SK-N-SH treated with all-trans-retinoic acid at 6 μM for 48 hours (cell line): Measurements from ENCODE around the gene CCDC150.

Experiments used
- ATAC-seq: fragments of 200-7000 bp; cut with Tn5 transposase; 3 replicates; pipeline ENCODE4 v1.9.1; 2020; ENCODE audit warnings: mild to moderate bottlenecking, moderate library complexity
- ARNTL ChIP-seq: fragments of 450-650 bp; formaldehyde crosslinking; IDR thresholded peaks from 2 replicates; pipeline ENCODE4 v1.5.0; 2020; ENCODE audit warnings: low read depth, mild to moderate bottlenecking, moderate library complexity, borderline replicate concordance
- BACH2 ChIP-seq: fragments of 250-450 bp; sonication (Bioruptor Pico); IDR thresholded peaks from 2 replicates; pipeline ENCODE4 v1.9.0; 2021; ENCODE audit warnings: mild to moderate bottlenecking, borderline replicate concordance
- CSDC2 ChIP-seq: fragments of 250-450 bp; sonication (Bioruptor Pico); IDR thresholded peaks from 2 replicates; pipeline ENCODE4 v1.5.0; 2020; ENCODE audit warnings: mild to moderate bottlenecking, moderate library complexity
- ESRRG ChIP-seq: fragments of 250-450 bp; sonication (Bioruptor Pico); IDR thresholded peaks from 2 replicates; pipeline ENCODE4 v1.6.1; 2021; ENCODE audit warnings: mild to moderate bottlenecking
- GLIS3 ChIP-seq: fragments of 250-450 bp; sonication (Bioruptor Pico); IDR thresholded peaks from 2 replicates; pipeline ENCODE4 v1.5.0; 2020; ENCODE audit warnings: mild to moderate bottlenecking, moderate library complexity
- ISL1 ChIP-seq: fragments of 250-450 bp; sonication (Bioruptor Pico); IDR thresholded peaks from 2 replicates; pipeline ENCODE4 v2.1.2; 2022; ENCODE audit warnings: mild to moderate bottlenecking, moderate library complexity
- OSR1 ChIP-seq: fragments of 250-450 bp; sonication (Bioruptor Pico); IDR thresholded peaks from 2 replicates; pipeline ENCODE4 v1.8.0; 2022; ENCODE audit warnings: moderate library complexity, mild to moderate bottlenecking, inconsistent platforms
- PPARA ChIP-seq: fragments of 250-450 bp; sonication (Bioruptor Pico); IDR thresholded peaks from 2 replicates; pipeline ENCODE4 v1.5.0; 2020; ENCODE audit warnings: mild to moderate bottlenecking, borderline replicate concordance
- RARB ChIP-seq: fragments of 250-450 bp; sonication (Bioruptor Pico); IDR thresholded peaks from 2 replicates; pipeline ENCODE4 v1.8.0; 2021; ENCODE audit warnings: mild to moderate bottlenecking, moderate library complexity
- SNAI2 ChIP-seq: fragments of 250-450 bp; sonication (Bioruptor Pico); IDR thresholded peaks from 2 replicates; pipeline ENCODE4 v1.5.0; 2020; ENCODE audit warnings: mild to moderate bottlenecking, moderate library complexity
- TCF4 ChIP-seq: fragments of 250-450 bp; sonication (Bioruptor Pico); IDR thresholded peaks from 2 replicates; pipeline ENCODE4 v1.8.0; 2021; ENCODE audit warnings: mild to moderate bottlenecking, moderate library complexity, borderline replicate concordance
- TOX ChIP-seq: fragments of 250-450 bp; sonication (Bioruptor Pico); IDR thresholded peaks from 2 replicates; pipeline ENCODE4 v1.8.0; 2021; ENCODE audit warnings: mild to moderate bottlenecking, moderate library complexity, borderline replicate concordance
- TSHZ2 ChIP-seq: fragments of 250-450 bp; sonication (Bioruptor Pico); IDR thresholded peaks from 2 replicates; pipeline ENCODE4 v1.5.0; 2020; ENCODE audit warnings: mild to moderate bottlenecking, moderate library complexity
- ZC3H10 ChIP-seq: fragments of 250-450 bp; sonication (Bioruptor Pico); IDR thresholded peaks from 2 replicates; pipeline ENCODE4 v1.5.1; 2021; ENCODE audit warnings: mild to moderate bottlenecking, moderate library complexity
- ZFP3 ChIP-seq: fragments of 250-450 bp; sonication (Bioruptor Pico); IDR thresholded peaks from 2 replicates; pipeline ENCODE4 v1.5.0; 2020; ENCODE audit warnings: mild to moderate bottlenecking, moderate library complexity
- ZFP30 ChIP-seq: fragments of 450-650 bp; formaldehyde crosslinking; IDR thresholded peaks from 2 replicates; pipeline ENCODE4 v1.5.0; 2022; ENCODE audit warnings: mild to moderate bottlenecking, moderate library complexity
- ZNF565 ChIP-seq: fragments of 450-650 bp; formaldehyde crosslinking; conservative IDR thresholded peaks from 2 replicates; pipeline ENCODE4 v1.5.0; 2020; ENCODE audit warnings: low read depth, mild to moderate bottlenecking, moderate library complexity
- ZNF70 ChIP-seq: fragments of 450-650 bp; formaldehyde crosslinking; IDR thresholded peaks from 2 replicates; pipeline ENCODE4 v1.5.0; 2020; ENCODE audit warnings: mild to moderate bottlenecking, moderate library complexity
- ZNF8 ChIP-seq: fragments of 450-650 bp; formaldehyde crosslinking; IDR thresholded peaks from 2 replicates; pipeline ENCODE4 v1.5.0; 2020; ENCODE audit warnings: mild to moderate bottlenecking, moderate library complexity
- TF ChIP-seq, protein P1 (sequence below): fragments of 250-450 bp; sonication (Bioruptor Pico); IDR thresholded peaks from 2 replicates; pipeline ENCODE4 v1.8.0; 2021; ENCODE audit warnings: low read depth, mild to moderate bottlenecking, moderate library complexity, borderline replicate concordance
- TF ChIP-seq, protein P2 (sequence below): fragments of 250-450 bp; sonication (Bioruptor Pico); IDR thresholded peaks from 2 replicates; pipeline ENCODE4 v1.5.1; 2021; ENCODE audit warnings: mild to moderate bottlenecking, moderate library complexity
- TF ChIP-seq, protein P3 (sequence below): fragments of 250-450 bp; sonication (Bioruptor Pico); IDR thresholded peaks from 2 replicates; pipeline ENCODE4 v1.8.0; 2020; ENCODE audit warnings: mild to moderate bottlenecking, moderate library complexity, borderline replicate concordance
- TF ChIP-seq, protein P4 (sequence below): fragments of 250-450 bp; sonication (Bioruptor Pico); IDR thresholded peaks from 2 replicates; pipeline ENCODE4 v1.5.1; 2020; ENCODE audit warnings: low read depth, mild to moderate bottlenecking, moderate library complexity

Gene CCDC150

DNA sequence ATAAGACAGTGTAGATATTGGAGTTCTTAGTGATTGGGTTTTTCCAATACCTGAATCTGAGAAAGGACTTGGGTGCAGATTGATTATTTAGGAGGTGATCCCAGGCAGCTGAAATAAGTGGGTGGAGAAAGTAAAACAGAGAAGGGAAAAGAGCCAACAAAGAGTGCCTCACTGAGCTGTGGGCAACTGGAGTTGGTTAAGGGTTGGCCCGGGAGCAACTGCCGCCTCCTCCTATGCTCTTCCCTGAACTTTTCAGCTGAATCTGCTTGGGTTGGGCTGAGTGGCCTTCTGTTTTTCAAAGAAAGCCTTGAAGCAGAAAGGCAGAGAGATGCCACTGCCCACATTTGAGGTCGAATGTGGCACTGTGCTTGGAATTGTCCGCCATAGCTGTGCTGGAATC is 20.9 kb upstream of the CCDC150 start:
- no peak for ATAC-seq
- TF ChIP-seq ARNTL (CRISPR knock-in tag) (no peak), BACH2 (CRISPR knock-in tag) (no peak)

GRCh38 chr2:196630531-196630930 is 9.0 kb upstream of the CCDC150 start:
- ATAC-seq: no peak
- TF ChIP-seq CSDC2 (CRISPR knock-in tag) (no peak), ZFP30 (no peak), ZNF565 (CRISPR knock-in tag) (no peak), TCF4 (CRISPR knock-in tag) (no peak), TOX (CRISPR knock-in tag) (no peak), ZNF70 (CRISPR knock-in tag) (no peak), TSHZ2 (CRISPR knock-in tag) (no peak), ARNTL (CRISPR knock-in tag) (no peak), ISL1 (CRISPR knock-in tag) (no peak), RARB (CRISPR knock-in tag) (no peak), ZC3H10 (CRISPR knock-in tag) (no peak), ZFP3 (CRISPR knock-in tag) (no peak), GLIS3 (no peak), SNAI2 (no peak), ESRRG (no peak), PPARA (CRISPR knock-in tag) (no peak)
- TF ChIP-seq, protein P1, sequence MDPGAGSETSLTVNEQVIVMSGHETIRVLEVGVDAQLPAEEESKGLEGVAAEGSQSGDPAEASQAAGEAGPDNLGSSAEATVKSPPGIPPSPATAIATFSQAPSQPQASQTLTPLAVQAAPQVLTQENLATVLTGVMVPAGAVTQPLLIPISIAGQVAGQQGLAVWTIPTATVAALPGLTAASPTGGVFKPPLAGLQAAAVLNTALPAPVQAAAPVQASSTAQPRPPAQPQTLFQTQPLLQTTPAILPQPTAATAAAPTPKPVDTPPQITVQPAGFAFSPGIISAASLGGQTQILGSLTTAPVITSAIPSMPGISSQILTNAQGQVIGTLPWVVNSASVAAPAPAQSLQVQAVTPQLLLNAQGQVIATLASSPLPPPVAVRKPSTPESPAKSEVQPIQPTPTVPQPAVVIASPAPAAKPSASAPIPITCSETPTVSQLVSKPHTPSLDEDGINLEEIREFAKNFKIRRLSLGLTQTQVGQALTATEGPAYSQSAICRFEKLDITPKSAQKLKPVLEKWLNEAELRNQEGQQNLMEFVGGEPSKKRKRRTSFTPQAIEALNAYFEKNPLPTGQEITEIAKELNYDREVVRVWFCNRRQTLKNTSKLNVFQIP (CRISPR knock-in tag): no peak
- TF ChIP-seq, protein P2, sequence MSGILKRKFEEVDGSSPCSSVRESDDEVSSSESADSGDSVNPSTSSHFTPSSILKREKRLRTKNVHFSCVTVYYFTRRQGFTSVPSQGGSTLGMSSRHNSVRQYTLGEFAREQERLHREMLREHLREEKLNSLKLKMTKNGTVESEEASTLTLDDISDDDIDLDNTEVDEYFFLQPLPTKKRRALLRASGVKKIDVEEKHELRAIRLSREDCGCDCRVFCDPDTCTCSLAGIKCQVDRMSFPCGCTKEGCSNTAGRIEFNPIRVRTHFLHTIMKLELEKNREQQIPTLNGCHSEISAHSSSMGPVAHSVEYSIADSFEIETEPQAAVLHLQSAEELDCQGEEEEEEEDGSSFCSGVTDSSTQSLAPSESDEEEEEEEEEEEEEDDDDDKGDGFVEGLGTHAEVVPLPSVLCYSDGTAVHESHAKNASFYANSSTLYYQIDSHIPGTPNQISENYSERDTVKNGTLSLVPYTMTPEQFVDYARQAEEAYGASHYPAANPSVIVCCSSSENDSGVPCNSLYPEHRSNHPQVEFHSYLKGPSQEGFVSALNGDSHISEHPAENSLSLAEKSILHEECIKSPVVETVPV (CRISPR knock-in tag): no peak
- TF ChIP-seq, all 23 proteins: peak for 0

- TF ChIP-seq, protein P3, sequence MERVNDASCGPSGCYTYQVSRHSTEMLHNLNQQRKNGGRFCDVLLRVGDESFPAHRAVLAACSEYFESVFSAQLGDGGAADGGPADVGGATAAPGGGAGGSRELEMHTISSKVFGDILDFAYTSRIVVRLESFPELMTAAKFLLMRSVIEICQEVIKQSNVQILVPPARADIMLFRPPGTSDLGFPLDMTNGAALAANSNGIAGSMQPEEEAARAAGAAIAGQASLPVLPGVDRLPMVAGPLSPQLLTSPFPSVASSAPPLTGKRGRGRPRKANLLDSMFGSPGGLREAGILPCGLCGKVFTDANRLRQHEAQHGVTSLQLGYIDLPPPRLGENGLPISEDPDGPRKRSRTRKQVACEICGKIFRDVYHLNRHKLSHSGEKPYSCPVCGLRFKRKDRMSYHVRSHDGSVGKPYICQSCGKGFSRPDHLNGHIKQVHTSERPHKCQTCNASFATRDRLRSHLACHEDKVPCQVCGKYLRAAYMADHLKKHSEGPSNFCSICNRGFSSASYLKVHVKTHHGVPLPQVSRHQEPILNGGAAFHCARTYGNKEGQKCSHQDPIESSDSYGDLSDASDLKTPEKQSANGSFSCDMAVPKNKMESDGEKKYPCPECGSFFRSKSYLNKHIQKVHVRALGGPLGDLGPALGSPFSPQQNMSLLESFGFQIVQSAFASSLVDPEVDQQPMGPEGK (CRISPR knock-in tag): no peak
- TF ChIP-seq ZNF8: no peak
- TF ChIP-seq TCF4 (CRISPR knock-in tag): no peak
- no peak for TF ChIP-seq RARB (CRISPR knock-in tag)
- no peak for TF ChIP-seq ESRRG
- TF ChIP-seq SNAI2: no peak
- ATAC-seq: no peak
Observed at GRCh38 chr2:196635156-196635555, 4.4 kb upstream of the CCDC150 start.

DNA sequence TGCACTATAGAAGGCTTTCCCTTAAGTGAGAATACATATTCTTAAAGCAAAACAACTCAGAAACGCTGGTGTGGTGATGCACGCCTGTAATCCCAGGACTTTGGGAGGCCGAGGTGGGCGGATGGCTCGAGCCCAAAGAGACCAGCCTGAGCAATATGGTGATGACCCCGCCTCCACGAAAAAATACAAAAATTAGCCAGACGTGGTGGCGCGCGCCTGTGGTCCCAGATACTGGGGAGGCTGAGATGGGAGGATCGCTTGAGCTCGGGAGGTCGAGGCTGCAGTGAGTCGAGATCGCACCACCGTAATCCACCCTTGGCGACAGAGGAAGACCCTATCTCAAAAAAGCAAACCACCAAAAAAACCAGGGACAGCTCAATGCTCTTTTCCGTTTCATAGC is 750 bp upstream of the CCDC150 start:
- ATAC-seq: no peak
- TF ChIP-seq RARB (CRISPR knock-in tag) (no peak), ARNTL (CRISPR knock-in tag) (no peak), ZNF70 (CRISPR knock-in tag) (no peak), ESRRG (no peak), OSR1 (CRISPR knock-in tag) (no peak), TOX (CRISPR knock-in tag) (no peak), SNAI2 (no peak), ISL1 (CRISPR knock-in tag) (no peak), ZFP30 (no peak), TSHZ2 (CRISPR knock-in tag) (no peak), TCF4 (CRISPR knock-in tag) (no peak), BACH2 (CRISPR knock-in tag) (no peak)
- TF ChIP-seq, protein P4, sequence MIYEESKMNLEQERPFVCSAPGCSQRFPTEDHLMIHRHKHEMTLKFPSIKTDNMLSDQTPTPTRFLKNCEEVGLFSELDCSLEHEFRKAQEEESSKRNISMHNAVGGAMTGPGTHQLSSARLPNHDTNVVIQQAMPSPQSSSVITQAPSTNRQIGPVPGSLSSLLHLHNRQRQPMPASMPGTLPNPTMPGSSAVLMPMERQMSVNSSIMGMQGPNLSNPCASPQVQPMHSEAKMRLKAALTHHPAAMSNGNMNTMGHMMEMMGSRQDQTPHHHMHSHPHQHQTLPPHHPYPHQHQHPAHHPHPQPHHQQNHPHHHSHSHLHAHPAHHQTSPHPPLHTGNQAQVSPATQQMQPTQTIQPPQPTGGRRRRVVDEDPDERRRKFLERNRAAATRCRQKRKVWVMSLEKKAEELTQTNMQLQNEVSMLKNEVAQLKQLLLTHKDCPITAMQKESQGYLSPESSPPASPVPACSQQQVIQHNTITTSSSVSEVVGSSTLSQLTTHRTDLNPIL (CRISPR knock-in tag): no peak
